Measurements from ENCODE around the gene CMC4.

- no peak for TF ChIP-seq POLR2A (IDR thresholded peaks at IDR 0.05; ENCODE audit: low read depth)
- no peak for TF ChIP-seq POLR2AphosphoS5 (IDR thresholded peaks at IDR 0.05)
- TF ChIP-seq CTCF (IDR thresholded peaks at IDR 0.05): no peak
- TF ChIP-seq EP300 (IDR thresholded peaks at IDR 0.05): no peak
Measured at GRCh38 chrX:155112171-155112570, 41.2 kb upstream of the CMC4 start.

Data from esophagus muscularis mucosa (tissue), 4 donors.